Hematopoietic multipotent progenitor cell treated with erythropoietin and hydrocortisone succinate and interleukin-3 and kit ligand, for 8 days (in vitro differentiated cells): ENCODE measurements around the gene RARA.

Experiments
- DNase-seq: peaks from one replicate; pipeline ENCODE4 v3.0.0-alpha.2; 2015

RARA gene

DNA sequence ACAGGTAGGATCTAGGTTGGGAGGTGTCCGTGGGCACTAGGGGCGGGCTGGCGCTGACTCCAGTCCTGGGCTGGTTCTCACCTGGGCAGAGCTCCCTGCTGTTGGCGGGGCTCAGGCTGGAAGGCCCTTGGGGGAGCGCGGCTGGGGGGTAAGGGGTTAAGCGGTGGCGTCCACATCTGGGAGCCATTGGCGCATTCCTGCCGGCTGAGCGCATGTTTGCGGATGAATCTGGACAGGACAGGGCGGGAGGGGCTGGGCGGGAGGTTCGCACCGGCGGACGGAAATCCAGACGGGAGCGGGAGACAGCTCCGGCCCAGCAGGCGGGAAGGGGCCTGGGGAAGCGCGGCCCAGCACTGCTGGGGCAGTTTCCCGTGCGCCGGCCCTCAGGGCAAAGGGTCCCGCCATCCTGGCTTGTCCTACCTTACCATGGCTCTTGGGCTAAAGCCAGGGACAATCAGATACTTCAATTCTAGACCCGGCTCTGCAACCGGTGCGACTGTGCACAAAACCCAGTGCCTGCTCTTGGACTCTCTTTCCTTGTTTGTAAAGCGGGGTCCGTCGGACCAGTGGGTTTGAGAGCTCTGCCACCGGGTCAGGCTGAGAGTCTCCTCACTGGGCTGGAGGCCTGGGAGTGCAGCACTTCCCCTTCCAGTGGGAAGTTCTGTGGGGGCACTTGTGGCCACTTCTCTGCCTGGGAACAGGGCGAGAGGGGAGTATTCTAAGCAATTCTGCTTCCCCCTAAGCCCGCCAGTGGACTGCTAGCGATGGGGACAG, 7.8 kb downstream of the RARA start:
- no peak for DNase-seq

DNA sequence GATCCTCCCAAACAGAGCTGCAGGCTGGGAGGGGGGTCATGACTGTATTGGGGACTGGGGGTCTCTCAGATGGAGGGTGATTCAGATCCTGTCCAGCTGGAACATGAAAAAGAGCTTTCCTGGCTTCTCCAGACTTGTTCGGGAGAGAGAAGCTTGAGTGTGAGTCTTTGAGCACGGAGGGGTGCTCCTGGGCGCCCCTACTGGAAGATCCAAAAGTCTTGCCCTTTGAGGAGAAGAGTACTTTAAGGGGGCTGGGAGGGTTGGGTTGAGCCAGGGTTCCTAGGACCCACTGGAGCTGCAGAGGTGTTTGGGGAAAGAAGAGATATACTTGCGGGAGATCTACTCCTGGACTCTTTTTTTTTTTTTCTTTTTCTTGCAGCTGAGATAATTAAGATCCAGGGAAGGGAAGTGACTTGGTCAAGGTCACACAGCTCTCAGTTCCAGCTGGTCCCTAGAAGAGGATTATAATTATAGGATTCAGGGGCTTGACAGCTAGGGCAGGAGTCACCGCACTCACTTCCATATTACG, 8.4 kb downstream of the RARA start:
- DNase-seq: peak; percentile 77

DNA sequence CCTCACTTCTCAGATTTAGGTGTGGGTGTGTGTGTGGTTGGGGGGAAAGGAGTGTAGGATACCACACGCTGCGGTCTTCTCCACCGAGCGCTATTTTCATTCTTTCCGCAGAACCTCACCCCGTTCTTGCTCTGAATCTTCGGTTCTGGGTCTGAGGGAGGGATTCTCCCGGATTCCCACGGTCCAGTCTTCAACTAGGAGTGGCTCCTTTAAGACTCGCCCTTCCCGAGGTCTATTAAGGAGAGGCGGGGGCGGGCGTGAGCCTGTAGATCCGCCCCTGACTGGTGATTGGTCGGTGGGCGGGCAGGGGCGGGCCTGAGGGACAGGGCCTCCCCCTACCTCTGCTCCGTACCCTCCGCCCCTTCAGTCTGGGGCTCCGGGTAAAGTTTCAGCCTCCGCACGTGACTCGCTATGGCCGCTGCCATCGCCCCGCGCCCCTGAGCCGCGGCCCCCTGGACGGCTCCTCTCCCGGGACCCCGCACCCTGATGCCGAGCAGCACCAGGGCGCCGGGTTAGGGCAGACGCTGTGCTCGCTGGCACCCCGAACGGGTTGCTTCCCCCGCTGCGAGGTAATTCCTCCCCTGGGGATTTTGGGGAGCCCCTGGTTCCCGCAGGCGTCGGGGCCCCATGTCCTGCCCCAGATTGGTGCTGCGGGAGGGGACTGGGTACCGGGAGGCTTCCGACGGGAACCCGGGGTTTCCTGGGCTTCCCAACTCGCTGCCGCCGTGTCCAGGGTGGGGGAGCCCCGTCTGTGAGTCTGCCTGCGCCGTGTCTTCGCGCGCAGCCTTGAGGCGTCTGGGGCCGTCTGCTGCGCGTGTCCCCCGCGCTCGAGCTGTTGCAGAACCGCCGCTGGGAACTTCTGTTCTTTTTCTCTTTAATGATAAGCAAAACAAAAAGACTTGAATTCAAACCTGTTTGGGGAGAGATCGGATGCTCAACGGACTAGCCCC, 9.2 kb downstream of the RARA start:
- DNase-seq: peak; percentile 95

DNA sequence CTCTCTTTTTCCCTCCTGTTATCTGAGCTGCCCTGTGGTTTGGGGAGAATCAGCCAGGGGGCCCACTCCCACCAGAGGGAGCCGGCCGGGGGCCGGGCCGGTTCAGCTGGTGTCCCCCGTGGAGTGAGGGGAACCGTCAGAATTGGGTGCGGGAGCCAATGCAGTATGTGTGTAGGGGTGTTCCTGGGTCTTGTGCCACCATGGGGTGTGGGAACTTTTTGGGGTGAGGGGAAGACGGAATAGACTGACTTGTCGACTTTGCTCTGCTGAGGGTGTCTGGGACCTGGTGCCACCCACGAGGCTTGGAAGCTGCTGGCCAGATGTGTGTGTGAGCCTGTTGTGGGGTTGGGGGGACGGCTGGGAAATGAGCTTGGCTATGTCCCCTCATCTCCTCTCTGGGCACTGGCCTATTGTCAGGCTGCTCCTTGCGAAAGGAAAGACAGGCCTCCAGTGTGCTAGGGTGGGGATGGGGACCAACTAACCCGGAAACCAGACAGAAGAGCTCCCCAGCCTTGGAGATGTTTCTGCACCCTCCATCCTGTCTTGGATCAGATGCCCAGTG, 9.9 kb downstream of the RARA start:
- no peak for DNase-seq

DNA sequence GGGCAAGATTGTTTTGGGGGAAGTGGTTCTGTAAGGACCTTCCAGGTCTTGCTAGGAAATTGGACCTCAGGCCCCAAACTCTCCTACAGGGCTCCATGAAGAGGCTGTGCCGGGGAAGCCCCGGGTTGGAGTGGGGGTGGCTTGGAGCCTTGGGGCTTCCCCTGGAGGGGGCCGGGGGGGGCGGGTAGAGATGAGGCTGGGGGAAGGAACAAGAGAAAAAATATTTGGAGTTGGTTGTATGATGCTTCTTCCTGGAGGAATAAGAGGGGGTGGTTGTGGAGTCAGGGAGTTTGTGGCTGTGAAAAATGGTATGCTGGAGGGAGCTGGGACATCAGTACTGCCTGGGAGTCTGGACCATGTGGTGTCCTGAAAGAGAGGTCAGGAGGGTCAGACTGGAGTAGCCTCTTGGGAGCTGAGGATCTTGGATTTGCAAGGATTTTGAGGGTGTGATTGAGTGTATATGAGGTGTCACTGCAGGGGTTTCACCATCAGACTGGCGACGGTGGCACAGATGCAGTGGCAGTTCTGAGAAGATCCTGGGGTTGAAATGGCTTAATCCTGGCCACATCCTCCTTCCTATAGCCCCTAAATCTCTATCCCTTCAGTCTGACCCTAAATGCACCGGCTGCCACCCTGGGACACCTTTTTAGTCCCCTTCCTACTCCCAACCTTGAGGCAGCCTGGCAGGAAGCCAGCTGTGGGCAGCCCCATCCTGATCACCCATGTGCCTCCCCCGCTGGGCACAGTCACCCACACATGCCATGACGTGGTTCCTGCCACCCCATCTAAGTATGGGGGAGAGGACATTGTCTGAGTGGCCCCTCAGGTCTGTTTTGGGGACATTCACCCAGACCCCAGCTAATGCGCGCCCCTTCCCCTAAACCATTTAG, 10.9 kb downstream of the RARA start:
- peak; percentile 55 for DNase-seq

DNA sequence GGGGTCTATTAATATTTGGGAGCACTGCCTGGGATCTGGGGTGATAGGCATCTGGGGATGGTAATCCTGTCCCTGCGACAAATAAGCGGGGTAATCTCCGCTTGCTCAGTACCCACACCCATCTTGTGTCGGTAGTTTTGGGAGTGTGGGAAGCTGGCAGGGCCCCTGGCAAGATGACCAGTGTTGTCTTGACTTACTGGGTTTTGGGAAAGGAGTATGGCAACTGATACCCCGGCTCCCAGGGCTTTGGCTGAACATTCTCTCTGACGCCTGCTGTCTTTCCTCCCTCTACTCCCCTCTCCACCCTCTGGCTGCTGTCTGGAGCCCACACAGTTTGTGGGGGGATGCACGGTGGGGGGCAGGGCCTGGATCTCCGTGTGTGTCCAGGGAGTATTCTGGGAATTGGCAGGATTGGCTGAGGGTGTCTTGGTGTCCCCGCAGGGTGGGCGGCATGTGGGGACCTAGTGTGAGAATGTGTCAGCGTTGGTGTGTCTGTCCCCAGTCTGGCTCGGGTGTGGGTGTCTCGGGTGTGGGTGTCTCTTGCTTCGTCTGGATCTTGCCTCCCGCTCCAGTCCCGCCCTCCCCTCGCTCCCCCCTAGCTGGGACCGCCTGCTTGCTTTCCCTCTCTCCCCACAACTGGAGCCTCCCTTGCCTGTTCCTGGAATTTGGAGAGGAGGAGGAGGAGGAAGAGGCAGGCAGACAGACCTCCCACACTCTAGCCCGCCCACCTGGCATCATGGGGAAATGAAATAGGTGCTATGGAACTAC, 12.0 kb downstream of the RARA start:
- DNase-seq: peak; percentile 63

DNA sequence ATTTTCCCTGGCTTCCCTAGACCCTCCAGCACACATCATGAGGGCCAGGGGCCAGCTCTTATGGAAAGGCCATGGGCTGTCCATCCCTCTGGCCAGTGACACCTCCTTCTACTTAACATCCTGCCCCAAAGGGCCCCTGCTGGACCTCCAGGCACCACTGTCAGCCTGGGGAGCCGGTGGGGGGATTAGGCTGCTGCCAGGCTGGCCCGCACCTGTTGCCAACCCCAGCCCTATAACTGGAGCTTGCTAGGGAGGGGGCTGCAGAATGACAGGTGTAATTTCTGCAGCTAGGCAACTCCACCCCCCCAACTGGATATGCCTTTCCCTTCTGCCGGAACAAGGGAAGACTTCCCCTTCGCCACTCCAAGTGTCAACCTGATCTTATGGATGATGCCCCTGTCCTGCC, 12.5 kb downstream of the RARA start:
- no peak for DNase-seq

DNA sequence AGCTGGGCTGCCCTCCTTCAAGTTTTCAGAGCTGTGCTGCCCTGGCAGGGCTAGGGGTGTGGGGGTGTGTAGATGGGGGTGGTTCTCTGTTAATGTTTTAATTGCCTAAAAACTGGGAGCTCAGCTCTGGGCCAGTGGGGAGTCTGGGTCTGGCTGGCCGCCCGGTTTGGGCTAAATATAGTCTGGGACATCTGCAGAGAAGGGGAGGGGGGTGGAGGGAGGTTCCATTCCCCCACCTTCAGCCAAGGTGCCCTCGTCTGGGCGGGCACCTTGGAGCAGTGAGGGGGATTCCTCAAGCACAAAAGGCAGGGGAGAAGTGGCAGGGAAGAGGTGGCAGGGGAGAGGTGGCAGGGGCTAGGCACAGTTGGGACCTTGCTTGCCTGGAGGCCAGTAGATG, 13.0 kb downstream of the RARA start:
- no peak for DNase-seq

DNA sequence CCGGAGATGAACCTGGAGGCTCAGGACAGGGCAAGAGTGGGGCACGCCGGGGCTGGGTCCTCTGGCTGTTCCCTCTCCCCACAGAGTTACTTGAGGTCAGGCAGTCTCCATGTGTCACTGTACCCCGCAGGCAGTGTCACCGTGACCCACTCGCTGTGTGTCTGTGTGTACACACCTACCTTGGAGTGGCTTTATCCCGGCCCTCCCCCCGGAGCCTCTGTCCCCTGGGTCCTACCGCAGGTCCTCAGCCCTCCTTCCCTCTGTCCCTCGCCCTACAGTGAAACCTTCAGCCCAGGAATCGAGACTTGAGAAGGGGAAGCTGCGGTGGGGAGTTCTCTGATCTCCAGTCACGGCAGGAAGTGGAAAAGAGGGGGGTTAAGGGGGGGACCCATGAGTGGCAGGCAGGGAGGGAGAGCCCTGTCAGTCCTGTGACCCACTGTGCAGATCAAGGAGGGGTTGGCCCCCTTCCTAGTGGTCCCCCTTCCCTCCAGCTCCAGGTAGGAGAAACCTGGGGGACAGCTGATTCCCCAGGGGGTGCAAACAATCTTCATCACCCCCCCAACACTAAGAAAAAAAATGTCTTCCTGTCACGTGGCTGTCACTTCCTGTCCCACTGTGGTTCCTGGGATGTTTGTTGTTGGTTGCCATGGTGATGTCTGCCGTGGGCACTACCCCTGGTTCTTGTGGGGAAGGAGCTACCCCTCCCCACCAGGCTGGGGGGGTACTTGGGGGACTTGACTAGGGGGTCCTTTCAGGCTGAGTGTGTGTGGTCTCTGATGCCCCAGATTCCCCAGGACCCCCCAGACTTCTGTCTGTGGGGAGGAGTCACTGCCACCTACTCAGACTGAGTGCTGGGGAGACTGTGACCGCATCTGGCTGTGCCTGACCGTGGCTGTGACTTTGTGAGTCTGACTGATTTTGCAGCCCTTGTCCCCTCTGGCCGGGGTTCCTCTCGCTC, 13.7 kb downstream of the RARA start:
- peak; percentile 88 for DNase-seq

DNA sequence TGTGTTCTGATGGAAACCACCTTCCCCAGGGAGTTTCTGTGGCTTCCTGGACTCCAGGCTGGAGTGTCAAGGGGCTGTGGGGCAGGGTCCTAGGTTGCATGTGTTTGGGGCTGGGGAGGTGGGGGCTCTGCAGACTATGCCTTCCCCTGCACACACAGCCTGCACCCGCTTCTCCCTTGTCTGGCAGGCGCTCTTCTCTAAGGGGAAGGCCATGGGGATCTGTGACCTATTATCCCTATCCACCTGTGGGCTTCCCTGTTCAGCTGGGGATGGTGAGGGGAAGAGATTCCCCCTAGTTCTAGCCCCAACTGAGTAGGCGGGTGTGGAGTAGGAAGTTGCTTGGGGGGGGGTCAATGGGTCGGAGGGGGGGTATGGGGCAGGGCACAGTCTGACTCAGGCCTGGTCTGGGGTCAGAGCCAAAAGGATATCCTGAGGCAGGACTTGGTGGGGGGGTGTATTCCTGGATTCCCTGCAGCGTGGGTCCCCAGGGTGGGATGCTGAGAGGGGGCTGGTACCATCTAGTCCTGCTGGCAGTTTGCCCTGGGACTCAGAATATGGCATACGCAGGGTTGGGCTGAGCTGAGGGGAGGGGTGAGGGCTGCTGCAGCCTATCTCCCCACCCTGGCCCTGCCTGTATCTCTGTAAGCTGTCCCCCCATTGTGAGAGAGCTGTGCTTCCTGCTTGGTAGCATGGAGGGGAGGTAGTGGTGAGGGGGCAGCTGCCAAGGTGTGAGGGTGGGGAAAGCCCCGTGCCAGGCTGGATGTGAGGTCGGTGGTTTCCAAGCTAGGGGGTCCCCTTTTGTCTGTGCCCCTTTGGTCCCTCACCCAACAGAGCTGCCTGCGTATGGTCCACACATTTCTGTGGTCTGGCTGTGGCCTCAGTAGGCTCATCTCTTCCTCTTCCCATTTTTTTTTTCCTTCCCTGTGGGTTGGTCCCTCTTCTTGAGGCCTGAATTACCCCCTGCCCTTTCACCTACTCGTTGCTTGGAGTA, 14.7 kb downstream of the RARA start:
- peak; percentile 75 for DNase-seq

DNA sequence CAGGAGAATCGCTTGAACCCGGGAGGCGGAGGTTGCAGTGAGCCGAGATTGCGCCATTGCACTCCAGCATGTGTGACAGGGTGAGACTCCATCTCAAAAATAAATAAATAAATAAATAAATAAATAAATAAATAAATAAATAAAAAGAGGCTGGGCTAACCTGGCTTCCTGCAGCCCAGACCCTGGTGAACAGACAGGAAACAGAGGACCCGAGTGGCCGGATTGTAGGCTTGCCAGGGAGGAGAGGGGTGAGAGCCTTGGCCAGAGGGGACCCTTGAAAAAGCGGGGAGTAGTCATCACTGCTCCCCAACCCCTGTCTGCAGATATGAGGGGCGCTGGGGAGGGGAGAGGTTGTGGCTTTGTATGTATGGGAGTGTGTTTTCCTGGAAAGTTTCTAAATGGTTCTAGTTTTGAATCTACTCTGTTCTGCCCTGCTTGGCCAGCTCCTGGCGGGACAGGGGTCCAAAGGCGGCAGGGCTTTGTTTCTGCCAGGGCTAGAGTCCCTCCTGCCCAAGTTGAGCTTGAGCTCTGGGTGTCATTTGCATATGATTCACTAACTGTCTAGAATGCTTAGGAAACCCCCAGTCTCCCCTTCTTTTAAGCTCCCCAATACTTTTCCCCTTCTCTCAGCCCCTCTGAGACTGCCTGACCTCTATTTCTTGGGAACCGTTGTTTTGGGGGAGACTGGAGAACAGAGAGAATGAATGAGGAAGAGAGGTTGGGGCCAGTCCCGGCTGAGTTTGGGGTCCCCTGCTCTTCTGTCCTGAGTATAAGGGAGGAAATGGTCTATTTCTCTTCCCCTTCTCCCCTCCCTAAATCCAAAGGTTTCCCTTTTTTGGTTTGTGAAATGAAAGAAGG, 16.4 kb downstream of the RARA start:
- no peak for DNase-seq

DNA sequence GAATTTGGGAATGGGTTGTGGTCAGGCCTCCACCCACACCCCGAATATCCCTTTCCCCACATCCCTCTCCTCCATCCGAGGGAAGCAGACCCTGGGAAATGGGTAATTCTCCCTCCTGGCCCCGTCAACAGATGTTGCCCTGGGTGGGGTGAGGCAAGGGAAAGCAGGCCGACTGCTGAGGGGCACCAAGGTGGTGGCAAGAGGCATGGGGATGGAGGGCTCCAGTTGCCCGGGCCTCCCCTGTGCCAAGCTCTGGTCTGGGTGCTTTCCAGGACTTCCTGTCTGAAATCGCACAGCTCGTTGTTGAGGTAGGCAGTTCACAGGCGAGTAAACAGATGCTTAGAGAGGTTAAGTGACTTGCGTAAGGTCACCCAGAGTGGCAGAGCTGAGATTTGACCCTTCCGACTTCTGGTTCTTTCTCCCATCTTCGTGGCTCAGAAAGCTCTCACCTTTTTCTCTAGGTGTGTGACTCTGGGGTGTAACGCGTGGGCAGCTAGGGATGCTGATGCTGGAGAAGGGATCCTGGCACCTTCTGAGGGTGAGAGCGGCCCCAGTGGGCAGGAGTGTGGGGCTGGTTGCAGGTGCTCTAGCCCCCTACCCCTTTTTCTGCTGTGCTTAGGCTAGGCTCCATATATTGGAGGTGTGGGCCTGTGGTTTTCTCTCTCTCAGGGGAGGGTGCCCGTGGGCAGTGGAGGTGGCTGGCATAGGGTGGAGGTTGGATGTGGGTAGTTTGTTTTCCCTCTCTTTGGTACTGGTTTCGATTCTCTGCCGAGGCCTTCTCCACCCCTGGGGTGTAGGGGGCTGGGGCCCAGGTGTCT, 17.2 kb downstream of the RARA start:
- no peak for DNase-seq

DNA sequence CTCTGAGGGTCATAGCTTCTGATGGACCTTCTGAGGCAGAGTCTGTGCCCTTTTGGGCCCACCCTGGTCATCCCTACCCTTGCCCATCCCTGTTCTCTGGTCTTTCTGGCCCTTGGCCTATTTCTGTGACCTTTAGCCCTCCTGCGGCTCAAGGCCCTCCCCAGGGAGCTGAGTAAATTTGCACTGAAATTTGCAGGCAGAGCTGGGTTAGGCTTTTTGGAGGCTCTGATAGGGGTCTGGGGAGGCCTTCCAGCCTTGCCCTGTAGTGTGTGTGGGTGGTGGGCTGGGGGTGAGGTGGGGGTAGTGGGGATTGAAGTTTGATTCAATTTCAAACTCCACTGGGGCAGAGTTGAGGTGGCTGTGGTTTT, 17.8 kb downstream of the RARA start:
- no peak for DNase-seq

DNA sequence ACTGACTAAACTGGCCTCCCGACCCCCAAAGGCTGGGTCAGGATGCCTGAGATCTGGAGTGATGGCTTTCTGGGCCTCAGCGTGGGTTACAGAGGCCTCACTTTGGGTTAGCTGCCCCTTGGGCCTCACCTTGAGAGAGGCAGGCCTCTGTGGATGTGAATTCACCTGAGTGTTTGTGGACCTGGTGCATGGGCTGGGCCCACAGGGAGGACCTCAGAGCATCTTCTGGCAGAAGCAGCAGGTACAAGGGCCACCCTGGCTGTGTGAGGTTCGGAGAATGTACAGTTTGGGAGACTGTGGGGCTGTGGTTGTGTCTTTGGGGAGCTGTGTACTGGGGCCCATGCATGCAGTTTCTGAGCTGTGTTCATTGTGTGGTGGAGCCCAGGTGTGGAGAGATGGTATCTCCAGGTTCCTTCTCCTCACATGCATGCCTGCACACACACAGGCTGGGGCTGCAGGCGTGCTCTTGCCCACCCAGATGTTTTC, 18.3 kb downstream of the RARA start:
- DNase-seq: no peak

DNA sequence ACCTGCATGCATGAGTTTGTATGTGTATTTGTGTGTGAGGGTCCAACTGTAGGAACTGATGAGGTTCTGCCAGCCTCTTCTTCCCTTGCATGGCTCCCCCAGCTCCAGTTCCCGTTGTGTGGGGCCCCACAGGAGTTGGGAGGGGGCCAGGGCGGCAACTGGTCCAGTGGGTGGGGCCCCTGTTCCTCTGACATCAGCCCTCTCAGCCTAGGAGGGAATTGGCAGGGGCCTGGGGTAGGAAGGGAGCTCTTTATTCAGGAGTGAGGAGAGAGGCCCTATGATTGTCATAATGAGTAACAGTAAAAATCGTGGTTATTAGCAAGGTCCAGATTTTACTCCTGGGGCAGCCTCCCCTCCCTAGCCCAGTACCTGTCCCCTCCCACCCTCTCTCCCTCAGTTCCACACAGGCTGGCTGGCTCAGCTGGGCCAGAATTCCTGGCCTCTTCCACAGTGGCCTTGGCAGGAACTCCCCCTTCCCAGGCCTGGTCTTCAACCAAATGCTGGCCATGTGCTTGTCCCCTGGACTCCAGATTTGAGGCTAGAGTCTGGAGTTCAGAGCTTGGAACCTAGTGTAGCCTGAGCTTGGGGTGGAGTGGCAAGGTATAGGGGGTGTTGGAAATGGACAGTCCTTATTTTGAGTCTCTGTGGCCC, 18.9 kb downstream of the RARA start:
- DNase-seq: no peak

DNA sequence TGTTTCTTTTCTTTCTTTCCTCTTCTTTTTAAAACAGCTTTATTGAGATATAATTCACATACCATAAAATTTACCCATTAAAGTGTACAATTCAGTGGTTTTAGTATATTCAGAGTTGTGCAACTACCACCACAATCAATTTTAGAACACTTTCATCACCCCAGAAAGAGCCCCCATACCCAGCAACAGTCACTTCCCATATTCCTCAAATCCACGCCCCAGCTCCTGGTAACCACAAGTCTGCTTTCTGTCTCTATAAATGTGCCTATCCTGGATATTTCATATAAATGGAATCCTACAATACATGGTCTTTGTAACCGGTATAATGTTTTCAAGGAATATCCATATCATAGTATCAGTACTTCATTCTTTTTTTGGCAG, 19.4 kb downstream of the RARA start:
- DNase-seq: no peak
